ENCODE data around the gene DDHD1.
A peak's percentile ranks its signal among the peaks of the same experiment; 100 is the strongest.

The DDHD1 gene

DNA sequence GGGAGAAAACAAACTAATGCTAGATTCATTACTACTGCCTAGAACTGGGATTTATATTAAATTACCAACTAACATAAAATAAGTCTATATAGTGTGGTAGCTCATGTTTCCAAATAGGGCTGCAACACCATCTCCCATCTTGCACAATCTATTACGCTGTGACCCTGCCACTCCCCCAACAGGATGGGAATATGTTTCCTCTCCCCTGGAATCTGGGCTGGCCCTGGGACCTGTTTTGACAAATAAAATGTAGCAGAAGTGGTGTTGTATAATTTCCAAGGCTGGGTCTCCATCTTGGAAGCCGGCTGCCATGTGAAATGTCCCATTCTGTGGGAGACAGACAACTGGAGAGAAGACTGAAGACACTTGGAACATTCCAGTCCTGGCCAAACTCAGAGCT, 156.6 kb downstream of the DDHD1 start:
- DNase-seq, result no peak
- TF ChIP-seq POLR2A (IDR thresholded peaks at IDR 0.05; ENCODE audit: low read length), result no peak
- no peak for TF ChIP-seq GATA1 (IDR thresholded peaks at IDR 0.05; ENCODE audit: low read depth, low read length)

- DNase-seq, result no peak
- TF ChIP-seq POLR2A (IDR thresholded peaks at IDR 0.05; ENCODE audit: low read length) (no peak), GATA1 (IDR thresholded peaks at IDR 0.05; ENCODE audit: low read depth, low read length) (no peak)
These were observed 157.1 kb downstream of the DDHD1 start for GRCh38 chr14:52995998-52996397.

GRCh38 chr14:52992236-52992870, 160.8 kb downstream of the DDHD1 start:
- no peak for TF ChIP-seq GATA1 (IDR thresholded peaks at IDR 0.05; ENCODE audit: low read depth, low read length)
- TF ChIP-seq POLR2A (IDR thresholded peaks at IDR 0.05; ENCODE audit: low read length), result no peak
- no peak for DNase-seq

- DNase-seq, result no peak
- no peak for TF ChIP-seq POLR2A (IDR thresholded peaks at IDR 0.05; ENCODE audit: low read length)
- TF ChIP-seq GATA1 (IDR thresholded peaks at IDR 0.05; ENCODE audit: low read depth, low read length), result no peak
These were observed 165.0 kb downstream of the DDHD1 start for GRCh38 chr14:52988139-52988538.

DNA sequence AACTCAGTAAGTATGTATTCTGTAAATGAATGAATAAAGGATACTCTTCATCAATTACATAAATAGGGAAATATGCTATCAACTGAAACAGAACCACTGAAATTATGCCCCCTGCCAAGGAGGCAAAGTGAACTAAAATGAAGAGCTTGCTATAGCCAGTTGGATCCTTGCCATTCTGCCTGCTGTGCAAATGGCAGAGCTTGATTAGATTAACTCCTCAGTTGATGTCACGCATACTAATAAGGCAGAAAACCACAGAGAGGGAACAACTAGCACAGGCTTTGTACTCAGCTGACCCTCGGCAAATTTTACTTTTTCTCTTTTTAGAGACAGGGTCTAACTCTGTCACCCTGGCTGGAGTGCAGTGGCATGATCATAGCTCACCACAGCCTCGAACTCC, 165.6 kb downstream of the DDHD1 start:
- TF ChIP-seq POLR2A (IDR thresholded peaks at IDR 0.05; ENCODE audit: low read length) (no peak), GATA1 (IDR thresholded peaks at IDR 0.05; ENCODE audit: low read depth, low read length) (no peak)

GRCh38 chr14:52987042-52987441, 166.1 kb downstream of the DDHD1 start:
- no peak for TF ChIP-seq GATA1 (IDR thresholded peaks at IDR 0.05; ENCODE audit: low read depth, low read length)
- TF ChIP-seq POLR2A (IDR thresholded peaks at IDR 0.05; ENCODE audit: low read length), result no peak
- no peak for DNase-seq

More for the DNA sequence above, 165.6 kb downstream of the DDHD1 start:
- peak; percentile 51 to 71 for DNase-seq
